ENCODE measurements around the gene CINP.

The CINP gene

GRCh38 chr14:102362545-102363181 lies at the start of gene CINP, which contains the start of gene TECPR2:
TSS of gene CINP (minus strand) at chr14:102362890. CDS start at chr14:102362851, 39 bp downstream.
TSS of gene TECPR2 (plus strand) at chr14:102362941. CDS start at chr14:102376722, 13,781 bp downstream.
- peaks cover 6% of the 10 kb centered on the region for H3K4me1 ChIP-seq (ENCODE audit: control insufficient read depth, insufficient read depth, low read length)
- peak within 1 kb of the TSS; percentile 81 for H3K9ac ChIP-seq (ENCODE audit: low read depth, low read length)
- peaks cover 2% of the 10 kb centered on the region for H3K36me3 ChIP-seq (ENCODE audit: control insufficient read depth, insufficient read depth, low read length)
- H3K4me3 ChIP-seq (ENCODE audit: low read depth, low read length) = peak within 1 kb of the TSS; percentile 88
- H3K9me3 ChIP-seq (ENCODE audit: control insufficient read depth, insufficient read depth, low read length) = no peaks in the 10 kb centered on the region
- H3K27me3 ChIP-seq (ENCODE audit: control insufficient read depth, insufficient read depth, low read length) = no peaks in the 10 kb centered on the region

GRCh38 chr14:102408724-102409123 lies 46.0 kb upstream of the CINP start:
- Histone ChIP-seq H3K9me3 (ENCODE audit: control insufficient read depth, insufficient read depth, low read length) (no peaks in the 10 kb centered on the region), H3K27me3 (ENCODE audit: control insufficient read depth, insufficient read depth, low read length) (no peaks in the 10 kb centered on the region), H3K4me1 (ENCODE audit: control insufficient read depth, insufficient read depth, low read length) (peaks cover 6% of the 10 kb centered on the region), H3K9ac (ENCODE audit: low read depth, low read length) (no peak overlapping the region), H3K36me3 (ENCODE audit: control insufficient read depth, insufficient read depth, low read length) (peaks cover 3% of the 10 kb centered on the region), H3K4me3 (ENCODE audit: low read depth, low read length) (no peak overlapping the region)

- Histone ChIP-seq H3K9ac (ENCODE audit: low read depth, low read length) (no peak overlapping the region), H3K36me3 (ENCODE audit: control insufficient read depth, insufficient read depth, low read length) (peaks cover 3% of the 10 kb centered on the region), H3K4me3 (ENCODE audit: low read depth, low read length) (no peak overlapping the region), H3K4me1 (ENCODE audit: control insufficient read depth, insufficient read depth, low read length) (peaks cover 6% of the 10 kb centered on the region), H3K27me3 (ENCODE audit: control insufficient read depth, insufficient read depth, low read length) (no peaks in the 10 kb centered on the region), H3K9me3 (ENCODE audit: control insufficient read depth, insufficient read depth, low read length) (peaks cover 3% of the 10 kb centered on the region)
These were observed 44.6 kb upstream of the CINP start for GRCh38 chr14:102407258-102407657.

GRCh38 chr14:102403028-102403427 lies 40.3 kb upstream of the CINP start:
- Histone ChIP-seq H3K9me3 (ENCODE audit: control insufficient read depth, insufficient read depth, low read length) (peaks cover 3% of the 10 kb centered on the region), H3K9ac (ENCODE audit: low read depth, low read length) (no peak overlapping the region), H3K4me3 (ENCODE audit: low read depth, low read length) (no peak overlapping the region), H3K27me3 (ENCODE audit: control insufficient read depth, insufficient read depth, low read length) (no peaks in the 10 kb centered on the region), H3K4me1 (ENCODE audit: control insufficient read depth, insufficient read depth, low read length) (no peaks in the 10 kb centered on the region), H3K36me3 (ENCODE audit: control insufficient read depth, insufficient read depth, low read length) (no peaks in the 10 kb centered on the region)

GRCh38 chr14:102396521-102396920 lies 33.8 kb upstream of the CINP start:
- H3K4me3 ChIP-seq (ENCODE audit: low read depth, low read length) = no peak overlapping the region
- no peaks in the 10 kb centered on the region for H3K36me3 ChIP-seq (ENCODE audit: control insufficient read depth, insufficient read depth, low read length)
- H3K9me3 ChIP-seq (ENCODE audit: control insufficient read depth, insufficient read depth, low read length) = no peaks in the 10 kb centered on the region
- H3K27me3 ChIP-seq (ENCODE audit: control insufficient read depth, insufficient read depth, low read length) = no peaks in the 10 kb centered on the region
- H3K9ac ChIP-seq (ENCODE audit: low read depth, low read length) = no peak overlapping the region
- peaks cover 13% of the 10 kb centered on the region for H3K4me1 ChIP-seq (ENCODE audit: control insufficient read depth, insufficient read depth, low read length)

GRCh38 chr14:102394717-102395375 lies 32.2 kb upstream of the CINP start:
- Histone ChIP-seq H3K4me1 (ENCODE audit: control insufficient read depth, insufficient read depth, low read length) (peaks cover 13% of the 10 kb centered on the region), H3K36me3 (ENCODE audit: control insufficient read depth, insufficient read depth, low read length) (no peaks in the 10 kb centered on the region), H3K9ac (ENCODE audit: low read depth, low read length) (no peak overlapping the region), H3K9me3 (ENCODE audit: control insufficient read depth, insufficient read depth, low read length) (no peaks in the 10 kb centered on the region), H3K4me3 (ENCODE audit: low read depth, low read length) (no peak overlapping the region), H3K27me3 (ENCODE audit: control insufficient read depth, insufficient read depth, low read length) (no peaks in the 10 kb centered on the region)

GRCh38 chr14:102392506-102392905 lies 29.8 kb upstream of the CINP start:
- Histone ChIP-seq H3K36me3 (ENCODE audit: control insufficient read depth, insufficient read depth, low read length) (no peaks in the 10 kb centered on the region), H3K27me3 (ENCODE audit: control insufficient read depth, insufficient read depth, low read length) (no peaks in the 10 kb centered on the region), H3K4me1 (ENCODE audit: control insufficient read depth, insufficient read depth, low read length) (peaks cover 13% of the 10 kb centered on the region), H3K9me3 (ENCODE audit: control insufficient read depth, insufficient read depth, low read length) (no peaks in the 10 kb centered on the region), H3K9ac (ENCODE audit: low read depth, low read length) (no peak overlapping the region), H3K4me3 (ENCODE audit: low read depth, low read length) (no peak overlapping the region)

- H3K27me3 ChIP-seq (ENCODE audit: control insufficient read depth, insufficient read depth, low read length) = no peaks in the 10 kb centered on the region
- no peak overlapping the region for H3K9ac ChIP-seq (ENCODE audit: low read depth, low read length)
- no peaks in the 10 kb centered on the region for H3K9me3 ChIP-seq (ENCODE audit: control insufficient read depth, insufficient read depth, low read length)
- no peak overlapping the region for H3K4me3 ChIP-seq (ENCODE audit: low read depth, low read length)
- no peaks in the 10 kb centered on the region for H3K36me3 ChIP-seq (ENCODE audit: control insufficient read depth, insufficient read depth, low read length)
- H3K4me1 ChIP-seq (ENCODE audit: control insufficient read depth, insufficient read depth, low read length) = peaks cover 8% of the 10 kb centered on the region
These were observed 27.6 kb upstream of the CINP start for GRCh38 chr14:102390064-102390855.

GRCh38 chr14:102389246-102389645 lies 26.6 kb upstream of the CINP start:
- Histone ChIP-seq H3K27me3 (ENCODE audit: control insufficient read depth, insufficient read depth, low read length) (no peaks in the 10 kb centered on the region), H3K9me3 (ENCODE audit: control insufficient read depth, insufficient read depth, low read length) (no peaks in the 10 kb centered on the region), H3K9ac (ENCODE audit: low read depth, low read length) (no peak overlapping the region), H3K4me3 (ENCODE audit: low read depth, low read length) (no peak overlapping the region), H3K4me1 (ENCODE audit: control insufficient read depth, insufficient read depth, low read length) (peaks cover 2% of the 10 kb centered on the region), H3K36me3 (ENCODE audit: control insufficient read depth, insufficient read depth, low read length) (no peaks in the 10 kb centered on the region)

GRCh38 chr14:102387086-102387485 lies 24.4 kb upstream of the CINP start:
- no peaks in the 10 kb centered on the region for H3K9me3 ChIP-seq (ENCODE audit: control insufficient read depth, insufficient read depth, low read length)
- H3K4me1 ChIP-seq (ENCODE audit: control insufficient read depth, insufficient read depth, low read length) = no peaks in the 10 kb centered on the region
- H3K36me3 ChIP-seq (ENCODE audit: control insufficient read depth, insufficient read depth, low read length) = no peaks in the 10 kb centered on the region
- H3K27me3 ChIP-seq (ENCODE audit: control insufficient read depth, insufficient read depth, low read length) = no peaks in the 10 kb centered on the region
- no peak overlapping the region for H3K4me3 ChIP-seq (ENCODE audit: low read depth, low read length)
- H3K9ac ChIP-seq (ENCODE audit: low read depth, low read length) = no peak overlapping the region

GRCh38 chr14:102378830-102379229 lies 16.1 kb upstream of the CINP start:
- Histone ChIP-seq H3K36me3 (ENCODE audit: control insufficient read depth, insufficient read depth, low read length) (no peaks in the 10 kb centered on the region), H3K4me3 (ENCODE audit: low read depth, low read length) (no peak overlapping the region), H3K9me3 (ENCODE audit: control insufficient read depth, insufficient read depth, low read length) (no peaks in the 10 kb centered on the region), H3K27me3 (ENCODE audit: control insufficient read depth, insufficient read depth, low read length) (no peaks in the 10 kb centered on the region), H3K9ac (ENCODE audit: low read depth, low read length) (no peak overlapping the region), H3K4me1 (ENCODE audit: control insufficient read depth, insufficient read depth, low read length) (no peaks in the 10 kb centered on the region)
